MM.1S (cell line): ENCODE results near the gene GCM1.
A peak's percentile ranks its signal among the peaks of the same experiment; 100 is the strongest.

Experiments
- DNase-seq: peaks from one replicate; pipeline ENCODE4 v3.0.0-alpha.2; 2015
- H2AFZ ChIP-seq: fragments of 300-600 bp; sonication (generic); 2 replicates; pipeline ENCODE4 v1.6.0; 2016; ENCODE audit warnings: antibody characterized with exemption, low read length
- H3F3A ChIP-seq: fragments of 300-600 bp; sonication (generic); 2 replicates; pipeline ENCODE4 v1.6.1; 2016; ENCODE audit warnings: mild to moderate bottlenecking, antibody characterized with exemption, low read length, moderate library complexity, mixed read lengths; ENCODE audit not compliant: insufficient read depth
- H3K27ac ChIP-seq: fragments of 300-600 bp; sonication (generic); 2 replicates; pipeline ENCODE4 v1.5.1; 2016; ENCODE audit warnings: mild to moderate bottlenecking, low read length
- H3K27me3 ChIP-seq: fragments of 300-600 bp; sonication (generic); replicated peaks from 2 replicates; pipeline ENCODE4 v1.6.0; 2016; ENCODE audit warnings: low read length; ENCODE audit not compliant: insufficient read depth
- H3K36me3 ChIP-seq: fragments of 300-600 bp; sonication (generic); replicated peaks from 2 replicates; pipeline ENCODE4 v1.6.1; 2016; ENCODE audit warnings: mild to moderate bottlenecking, low read length, mixed read lengths; ENCODE audit not compliant: insufficient read depth
- H3K4me1 ChIP-seq: fragments of 300-600 bp; sonication (generic); 2 replicates; pipeline ENCODE4 v1.6.1; 2016; ENCODE audit warnings: low read length, mixed read lengths
- H3K4me2 ChIP-seq: fragments of 300-600 bp; sonication (generic); 2 replicates; pipeline ENCODE4 v1.6.0; 2016; ENCODE audit warnings: low read depth, low read length
- H3K4me3 ChIP-seq: fragments of 300-600 bp; sonication (generic); 2 replicates; pipeline ENCODE4 v1.5.1; 2016; ENCODE audit warnings: low read length, mixed read lengths
- H3K79me2 ChIP-seq: fragments of 300-600 bp; sonication (generic); 2 replicates; pipeline ENCODE4 v1.6.1; 2016; ENCODE audit warnings: mixed run types, low read length, mixed read lengths
- H3K9ac ChIP-seq: fragments of 300-600 bp; sonication (generic); 2 replicates; pipeline ENCODE4 v1.6.1; 2016; ENCODE audit warnings: low read length, mixed read lengths
- H3K9me2 ChIP-seq: fragments of 300-600 bp; sonication (generic); replicated peaks from 2 replicates; pipeline ENCODE4 v1.6.1; 2016; ENCODE audit warnings: mild to moderate bottlenecking, low read length, mixed read lengths; ENCODE audit not compliant: insufficient read depth
- H3K9me3 ChIP-seq: fragments of 300-600 bp; sonication (generic); replicated peaks from 2 replicates; pipeline ENCODE4 v1.6.1; 2016; ENCODE audit warnings: mild to moderate bottlenecking, low read length, mixed read lengths; ENCODE audit not compliant: insufficient read depth
- H4K20me1 ChIP-seq: fragments of 300-600 bp; sonication (generic); 2 replicates; pipeline ENCODE4 v1.6.1; 2016; ENCODE audit warnings: mild to moderate bottlenecking, low read length, moderate library complexity, mixed read lengths; ENCODE audit not compliant: insufficient read depth
- CTCF ChIP-seq: fragments of 300-600 bp; sonication (generic); IDR thresholded peaks from 2 replicates; pipeline ENCODE4 v1.5.1; 2016; ENCODE audit warnings: antibody characterized with exemption, low read length, mixed read lengths
- EZH2 ChIP-seq: fragments of 300-600 bp; sonication (generic); optimal IDR thresholded peaks from 2 replicates; pipeline ENCODE3; 2017; ENCODE audit warnings: low read depth, mild to moderate bottlenecking, antibody characterized with exemption, low read length, mixed read lengths
- EZH2phosphoT487 ChIP-seq: fragments of 300-600 bp; sonication (generic); IDR thresholded peaks from 2 replicates; pipeline ENCODE4 v1.6.1; 2018; ENCODE audit warnings: antibody characterized with exemption, low read length

Gene GCM1

GRCh38 chr6:53111865-53112264 lies 36.8 kb downstream of the GCM1 start:
- Histone ChIP-seq H3K27ac (peak overlapping the region; percentile 54; the same call in 1 of the 2 replicates), H3K36me3 (no peaks in the 10 kb centered on the region), H3F3A (peaks cover 27% of the 10 kb centered on the region), H3K9me2 (no peaks in the 10 kb centered on the region), H3K4me3 (peak overlapping the region; percentile 9; the same call in 1 of the 2 replicates), H2AFZ (no peak overlapping the region), H4K20me1 (no peaks in the 10 kb centered on the region), H3K4me1 (peaks cover 49% of the 10 kb centered on the region), H3K79me2 (no peaks in the 10 kb centered on the region), H3K9me3 (no peaks in the 10 kb centered on the region), H3K27me3 (no peaks in the 10 kb centered on the region), H3K9ac (no peak overlapping the region), H3K4me2 (peak overlapping the region; percentile 67)
- DNase-seq, result peak; percentile 89
- TF ChIP-seq EZH2 (no peak), EZH2phosphoT487 (no peak), CTCF (no peak)

DNA sequence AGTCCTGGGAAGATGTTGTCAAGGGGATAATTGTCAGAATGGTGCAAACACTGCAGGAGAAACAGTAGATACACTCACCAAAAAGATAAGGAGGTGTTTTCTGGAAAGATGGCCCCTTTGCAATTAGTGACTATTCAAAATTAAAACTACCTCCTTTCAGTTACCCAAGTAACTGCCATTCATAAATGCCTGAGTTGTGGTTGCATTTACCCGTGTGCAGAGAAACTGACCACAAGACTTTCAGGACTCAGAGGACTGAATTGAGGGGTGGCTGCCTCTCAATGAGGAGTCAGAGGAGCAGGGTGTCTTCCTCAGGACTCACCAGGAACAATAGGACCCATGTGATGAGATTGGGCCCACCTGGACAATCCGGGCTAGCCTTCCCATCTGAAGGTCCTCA lies 39.0 kb downstream of the GCM1 start:
- Histone ChIP-seq H3K27me3 (no peaks in the 10 kb centered on the region), H3K4me2 (peak overlapping the region; percentile 82; the same call in 1 of the 2 replicates), H3K4me3 (peak overlapping the region; percentile 10; the same call in 1 of the 2 replicates), H4K20me1 (no peaks in the 10 kb centered on the region), H3K9me3 (no peaks in the 10 kb centered on the region), H3K27ac (peak overlapping the region; percentile 35; the same call in 1 of the 2 replicates), H3K9me2 (no peaks in the 10 kb centered on the region), H3K79me2 (no peaks in the 10 kb centered on the region), H2AFZ (peak overlapping the region; percentile 8; the same call in 1 of the 2 replicates), H3F3A (peaks cover 27% of the 10 kb centered on the region), H3K36me3 (no peaks in the 10 kb centered on the region), H3K9ac (no peak overlapping the region), H3K4me1 (peaks cover 49% of the 10 kb centered on the region)
- no peak for TF ChIP-seq CTCF
- TF ChIP-seq EZH2, result no peak
- TF ChIP-seq EZH2phosphoT487, result no peak
- peak; percentile 77 for DNase-seq

DNA sequence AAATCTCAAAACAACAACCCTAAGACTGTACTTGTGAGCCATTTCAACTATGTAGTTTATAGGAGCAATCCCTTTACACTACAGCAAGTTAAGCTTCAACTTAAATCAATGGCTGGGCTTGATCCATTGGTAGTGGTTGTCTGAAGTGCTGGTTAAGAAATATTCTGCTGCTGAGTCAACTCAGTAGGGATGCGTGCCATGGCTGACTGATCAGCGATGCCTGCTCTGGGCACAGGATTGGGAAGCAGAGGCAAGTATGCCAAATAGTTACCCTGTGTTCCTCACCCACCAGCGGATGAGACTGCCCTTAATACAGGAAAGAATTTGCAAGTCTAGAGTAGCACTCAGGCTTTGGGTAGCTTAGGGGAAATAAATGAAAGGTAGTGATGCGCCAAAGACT lies 41.5 kb downstream of the GCM1 start:
- H4K20me1 ChIP-seq, result no peaks in the 10 kb centered on the region
- H3K27me3 ChIP-seq, result no peaks in the 10 kb centered on the region
- no peak overlapping the region for H3K4me2 ChIP-seq
- no peak overlapping the region for H3K27ac ChIP-seq
- no peaks in the 10 kb centered on the region for H3K36me3 ChIP-seq
- no peak overlapping the region for H3K4me3 ChIP-seq
- H3K9me3 ChIP-seq, result no peaks in the 10 kb centered on the region
- peaks cover 33% of the 10 kb centered on the region for H3K4me1 ChIP-seq
- no peaks in the 10 kb centered on the region for H3K9me2 ChIP-seq
- no peak for DNase-seq
- H3K79me2 ChIP-seq, result no peaks in the 10 kb centered on the region
- TF ChIP-seq CTCF (no peak), EZH2 (no peak), EZH2phosphoT487 (no peak)
- no peak overlapping the region for H2AFZ ChIP-seq
- H3F3A ChIP-seq, result peaks cover 19% of the 10 kb centered on the region
- no peak overlapping the region for H3K9ac ChIP-seq
